ENCODE results near the gene C10orf53. TPM values are rescaled to one million over a fixed set of nuclear protein-coding genes. Genes with fewer than 3 reads are reported as not detected.

The C10orf53 gene
- total RNA-seq, 1 donor from 2014 or later: not detected

DNA sequence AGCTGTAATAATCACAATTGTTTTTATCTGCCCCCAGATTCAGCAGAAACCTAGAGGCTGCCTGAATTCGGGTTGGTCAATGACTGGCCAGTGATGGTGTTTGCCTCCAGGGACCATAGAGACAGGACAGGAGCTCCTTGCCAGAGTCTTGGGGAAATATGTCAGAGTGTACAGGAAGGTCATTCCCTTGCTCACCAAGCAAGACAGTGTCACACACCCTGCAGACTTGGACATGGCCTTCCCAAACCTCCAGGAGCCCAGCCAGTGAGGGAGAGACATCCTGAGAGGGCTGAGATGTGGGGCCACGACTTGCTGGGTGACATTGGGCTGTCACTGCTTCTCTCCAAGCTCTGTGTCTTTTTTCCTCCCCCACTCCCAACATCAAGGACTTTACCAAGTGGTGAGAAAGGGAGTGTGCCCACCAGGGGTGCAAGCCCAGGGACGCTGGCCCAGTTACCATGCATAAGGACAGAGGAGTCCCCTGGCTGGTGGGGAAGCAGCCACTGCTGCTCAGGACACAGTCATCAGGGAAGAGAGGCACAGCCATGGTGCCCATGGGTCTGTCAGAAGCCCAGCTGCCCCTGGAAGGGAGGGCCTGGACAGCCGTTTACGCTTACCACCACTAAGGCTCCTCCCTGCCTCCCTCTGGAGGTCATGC is 25.3 kb upstream of the C10orf53 start:
- peaks cover 3% of the 10 kb centered on the region for H3K36me3 Mint-ChIP-seq (ENCODE audit: low read depth)
- TF ChIP-seq, protein P1, sequence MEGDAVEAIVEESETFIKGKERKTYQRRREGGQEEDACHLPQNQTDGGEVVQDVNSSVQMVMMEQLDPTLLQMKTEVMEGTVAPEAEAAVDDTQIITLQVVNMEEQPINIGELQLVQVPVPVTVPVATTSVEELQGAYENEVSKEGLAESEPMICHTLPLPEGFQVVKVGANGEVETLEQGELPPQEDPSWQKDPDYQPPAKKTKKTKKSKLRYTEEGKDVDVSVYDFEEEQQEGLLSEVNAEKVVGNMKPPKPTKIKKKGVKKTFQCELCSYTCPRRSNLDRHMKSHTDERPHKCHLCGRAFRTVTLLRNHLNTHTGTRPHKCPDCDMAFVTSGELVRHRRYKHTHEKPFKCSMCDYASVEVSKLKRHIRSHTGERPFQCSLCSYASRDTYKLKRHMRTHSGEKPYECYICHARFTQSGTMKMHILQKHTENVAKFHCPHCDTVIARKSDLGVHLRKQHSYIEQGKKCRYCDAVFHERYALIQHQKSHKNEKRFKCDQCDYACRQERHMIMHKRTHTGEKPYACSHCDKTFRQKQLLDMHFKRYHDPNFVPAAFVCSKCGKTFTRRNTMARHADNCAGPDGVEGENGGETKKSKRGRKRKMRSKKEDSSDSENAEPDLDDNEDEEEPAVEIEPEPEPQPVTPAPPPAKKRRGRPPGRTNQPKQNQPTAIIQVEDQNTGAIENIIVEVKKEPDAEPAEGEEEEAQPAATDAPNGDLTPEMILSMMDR (IDR thresholded peaks at IDR 0.05): no peak
- H3K27me3 Mint-ChIP-seq (ENCODE audit: low read depth): peaks cover 24% of the 10 kb centered on the region
- no peak overlapping the region for H3K4me3 Mint-ChIP-seq (ENCODE audit: unreplicated experiment)
- no peak overlapping the region for H3K27ac Mint-ChIP-seq (ENCODE audit: unreplicated experiment)
- no peak for DNase-seq (ENCODE audit: low spot score)
- no peaks in the 10 kb centered on the region for H3K4me1 Mint-ChIP-seq (ENCODE audit: low read depth)
- peaks cover 6% of the 10 kb centered on the region for H3K9me3 Mint-ChIP-seq (ENCODE audit: low read depth)

DNA sequence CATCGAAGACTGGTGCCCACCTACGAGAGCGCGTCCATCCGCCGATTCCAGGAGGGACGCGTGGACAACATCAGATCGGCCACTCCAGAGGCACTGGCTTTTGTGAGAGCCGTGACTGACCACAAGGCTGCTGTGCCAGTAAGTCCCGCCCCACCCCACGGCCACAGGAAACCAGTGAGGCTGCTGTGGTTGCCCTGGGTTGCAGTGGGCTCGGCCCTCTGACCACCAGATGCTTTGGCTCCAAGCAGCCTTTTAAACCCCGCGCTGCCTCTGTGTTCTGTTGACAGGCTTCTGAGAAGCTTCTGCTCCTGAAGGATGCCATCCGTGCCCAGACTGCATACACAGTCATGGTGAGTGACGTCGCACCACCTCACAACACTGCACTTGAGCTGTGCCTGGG is 24.4 kb upstream of the C10orf53 start:
- Mint-ChIP-seq H3K27ac (ENCODE audit: unreplicated experiment) (no peak overlapping the region), H3K36me3 (ENCODE audit: low read depth) (peaks cover 3% of the 10 kb centered on the region), H3K9me3 (ENCODE audit: low read depth) (peaks cover 12% of the 10 kb centered on the region), H3K4me1 (ENCODE audit: low read depth) (no peaks in the 10 kb centered on the region), H3K27me3 (ENCODE audit: low read depth) (peaks cover 23% of the 10 kb centered on the region), H3K4me3 (ENCODE audit: unreplicated experiment) (no peak overlapping the region)
- TF ChIP-seq, protein P1 (IDR thresholded peaks at IDR 0.05): no peak
- DNase-seq (ENCODE audit: low spot score): no peak

DNA sequence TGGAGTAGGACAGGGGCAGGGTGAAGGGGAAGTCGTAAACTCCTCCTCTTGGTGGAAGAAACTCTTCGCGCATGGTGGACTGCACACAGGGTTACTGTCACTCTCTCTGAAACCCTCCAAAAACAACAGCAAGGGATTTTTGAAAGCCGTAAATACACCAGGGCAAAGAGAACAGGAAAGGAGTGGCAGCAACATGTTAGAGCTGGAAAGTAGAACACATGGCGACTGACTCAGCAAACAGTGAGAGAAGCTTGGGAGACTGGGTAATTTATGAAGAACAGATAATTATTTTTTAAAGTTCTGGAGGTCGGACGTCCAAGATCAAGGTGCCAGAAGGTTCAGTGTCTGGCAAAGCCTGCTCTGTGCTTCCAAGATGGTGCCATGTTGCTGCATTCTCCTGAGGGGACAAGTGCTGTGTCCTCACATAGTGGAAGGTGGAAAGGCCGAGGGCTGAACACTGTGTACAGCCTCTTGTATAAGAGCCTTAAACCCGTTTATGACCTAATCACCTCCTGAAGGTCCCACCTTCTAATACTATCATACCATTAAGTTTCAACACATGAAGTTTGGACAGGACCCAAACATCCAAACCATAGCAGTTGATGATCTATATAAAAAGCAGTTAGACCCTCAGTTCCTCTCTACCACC is 22.5 kb upstream of the C10orf53 start:
- H3K4me3 Mint-ChIP-seq (ENCODE audit: unreplicated experiment): no peak overlapping the region
- peaks cover 3% of the 10 kb centered on the region for H3K36me3 Mint-ChIP-seq (ENCODE audit: low read depth)
- peaks cover 12% of the 10 kb centered on the region for H3K9me3 Mint-ChIP-seq (ENCODE audit: low read depth)
- no peak for DNase-seq (ENCODE audit: low spot score)
- no peaks in the 10 kb centered on the region for H3K4me1 Mint-ChIP-seq (ENCODE audit: low read depth)
- H3K27ac Mint-ChIP-seq (ENCODE audit: unreplicated experiment): no peak overlapping the region
- H3K27me3 Mint-ChIP-seq (ENCODE audit: low read depth): peaks cover 13% of the 10 kb centered on the region
- TF ChIP-seq, protein P1 (IDR thresholded peaks at IDR 0.05): no peak

DNA sequence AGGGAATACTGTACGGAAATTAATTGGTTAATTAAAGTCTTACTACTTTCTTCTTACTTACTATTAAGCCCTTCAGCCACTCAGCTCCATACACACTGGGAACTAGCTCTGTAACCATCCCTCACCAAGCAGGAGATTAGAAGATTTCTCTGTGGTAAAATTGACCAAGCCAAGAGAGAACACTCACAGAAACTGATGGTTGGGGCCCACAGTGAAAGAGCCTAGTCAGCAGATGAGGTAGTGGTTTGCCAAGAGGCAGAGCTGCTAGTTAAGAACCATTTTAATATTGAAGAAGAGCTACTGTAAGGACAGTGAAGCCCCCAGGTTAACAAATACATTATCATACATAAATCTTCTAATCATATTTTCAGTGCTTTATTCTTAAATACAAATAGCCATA is 21.8 kb upstream of the C10orf53 start:
- Mint-ChIP-seq H3K27me3 (ENCODE audit: low read depth) (peaks cover 8% of the 10 kb centered on the region), H3K27ac (ENCODE audit: unreplicated experiment) (no peak overlapping the region), H3K4me3 (ENCODE audit: unreplicated experiment) (no peak overlapping the region), H3K36me3 (ENCODE audit: low read depth) (peaks cover 3% of the 10 kb centered on the region), H3K9me3 (ENCODE audit: low read depth) (peaks cover 12% of the 10 kb centered on the region), H3K4me1 (ENCODE audit: low read depth) (no peaks in the 10 kb centered on the region)
- no peak for DNase-seq (ENCODE audit: low spot score)
- TF ChIP-seq, protein P1 (IDR thresholded peaks at IDR 0.05): no peak

DNA sequence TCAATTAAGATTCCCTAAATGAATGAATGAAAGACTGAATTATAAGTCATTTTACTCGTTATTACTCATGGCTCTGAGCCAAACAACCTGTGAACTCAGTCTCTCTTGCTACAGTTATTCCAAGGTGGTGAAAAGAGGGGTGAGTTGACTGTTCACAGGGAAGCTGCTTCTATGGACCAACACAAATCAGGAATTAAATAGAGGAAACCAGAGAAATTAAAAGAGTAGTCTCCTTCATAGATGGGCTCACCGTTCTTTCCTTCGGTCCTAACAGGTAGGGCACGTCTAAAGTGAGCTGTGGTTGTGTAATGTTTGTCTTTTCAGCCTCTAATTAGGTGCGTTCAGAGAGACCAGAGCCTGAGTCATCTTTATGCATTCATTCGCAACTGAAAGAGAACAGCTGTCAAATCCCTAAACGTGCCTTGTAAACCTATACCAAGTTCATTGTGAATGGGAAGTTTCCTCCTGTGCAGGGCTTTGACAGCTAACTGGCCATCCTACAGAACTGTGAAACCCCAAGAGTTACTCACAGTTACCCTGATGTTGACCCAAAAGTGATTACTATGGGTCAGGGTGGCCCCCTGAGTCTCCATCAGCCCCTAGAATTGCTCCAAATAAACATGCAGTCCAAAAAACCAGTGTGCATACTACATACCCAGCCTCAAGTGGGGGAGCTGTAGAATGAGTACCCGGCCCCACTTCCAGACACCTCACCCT is 18.2 kb upstream of the C10orf53 start:
- TF ChIP-seq, protein P1 (IDR thresholded peaks at IDR 0.05): no peak
- H3K4me3 Mint-ChIP-seq (ENCODE audit: unreplicated experiment): no peak overlapping the region
- H3K9me3 Mint-ChIP-seq (ENCODE audit: low read depth): peaks cover 12% of the 10 kb centered on the region

More for the DNA sequence above, 18.2 kb upstream of the C10orf53 start:
- Mint-ChIP-seq H3K36me3 (ENCODE audit: low read depth) (peaks cover 3% of the 10 kb centered on the region), H3K4me1 (ENCODE audit: low read depth) (no peaks in the 10 kb centered on the region), H3K27ac (ENCODE audit: unreplicated experiment) (no peak overlapping the region), H3K27me3 (ENCODE audit: low read depth) (no peaks in the 10 kb centered on the region)
- DNase-seq (ENCODE audit: low spot score): no peak

Data from chondrocyte (in vitro differentiated cells).